Gastrocnemius medialis (tissue), 4 donors: ENCODE data around the gene SPOCD1.

Experiments used
- POLR2A ChIP-seq, 2 donors: fragments of 450-650 bp; IDR thresholded peaks; one replicate each; pipeline ENCODE4 v1.6.1; 2017; ENCODE audit warnings: antibody characterized with exemption in 2 of 2, mild to moderate bottlenecking in 2 of 2, moderate library complexity in 2 of 2
- TF ChIP-seq, protein P1 (sequence below), 5 experiments: fragments of 450-650 bp in 3 of 5; fragments of 200-600 bp in 2 of 5; sonication (generic) in 2 of 5; IDR thresholded peaks in 4 of 5; conservative IDR thresholded peaks in 1 of 5; 1 replicate in 4 of 5; 2 replicates in 1 of 5; pipeline ENCODE4 v1.5.1; 2016 to 2019; ENCODE audit warnings: antibody characterized with exemption in 5 of 5, mild to moderate bottlenecking in 3 of 5, moderate library complexity in 3 of 5

DNA sequence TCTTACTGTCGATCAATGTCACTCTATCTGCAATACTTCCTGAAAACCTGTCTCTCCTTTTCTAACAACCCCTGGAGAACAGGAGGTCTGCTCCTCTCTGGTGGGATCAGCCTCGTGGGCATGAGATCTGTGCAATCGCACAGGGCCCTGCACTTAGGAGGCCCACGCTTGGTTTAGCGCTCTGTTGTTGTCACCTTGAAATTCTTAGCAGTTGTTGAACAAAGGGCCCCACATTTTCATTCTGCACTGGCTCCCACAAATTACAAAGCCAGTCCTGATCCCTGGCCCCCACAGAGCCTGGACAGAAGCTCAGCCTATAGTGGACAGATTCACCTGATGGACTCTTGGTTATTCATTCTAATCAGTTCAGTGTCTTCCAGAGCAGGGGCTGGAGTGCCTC is 18.6 kb downstream of the SPOCD1 start:
- TF ChIP-seq, protein P1, sequence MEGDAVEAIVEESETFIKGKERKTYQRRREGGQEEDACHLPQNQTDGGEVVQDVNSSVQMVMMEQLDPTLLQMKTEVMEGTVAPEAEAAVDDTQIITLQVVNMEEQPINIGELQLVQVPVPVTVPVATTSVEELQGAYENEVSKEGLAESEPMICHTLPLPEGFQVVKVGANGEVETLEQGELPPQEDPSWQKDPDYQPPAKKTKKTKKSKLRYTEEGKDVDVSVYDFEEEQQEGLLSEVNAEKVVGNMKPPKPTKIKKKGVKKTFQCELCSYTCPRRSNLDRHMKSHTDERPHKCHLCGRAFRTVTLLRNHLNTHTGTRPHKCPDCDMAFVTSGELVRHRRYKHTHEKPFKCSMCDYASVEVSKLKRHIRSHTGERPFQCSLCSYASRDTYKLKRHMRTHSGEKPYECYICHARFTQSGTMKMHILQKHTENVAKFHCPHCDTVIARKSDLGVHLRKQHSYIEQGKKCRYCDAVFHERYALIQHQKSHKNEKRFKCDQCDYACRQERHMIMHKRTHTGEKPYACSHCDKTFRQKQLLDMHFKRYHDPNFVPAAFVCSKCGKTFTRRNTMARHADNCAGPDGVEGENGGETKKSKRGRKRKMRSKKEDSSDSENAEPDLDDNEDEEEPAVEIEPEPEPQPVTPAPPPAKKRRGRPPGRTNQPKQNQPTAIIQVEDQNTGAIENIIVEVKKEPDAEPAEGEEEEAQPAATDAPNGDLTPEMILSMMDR (IDR thresholded peaks at IDR 0.05 in 4 of 5, conservative IDR thresholded peaks at IDR 0.05 in 1 of 5) = no peak
- no peak for TF ChIP-seq POLR2A (IDR thresholded peaks at IDR 0.05)
